IgD-negative memory B cell (primary cell): ENCODE data around the gene MON1A. TPM values are rescaled to one million over a fixed set of nuclear protein-coding genes. Genes with fewer than 3 reads are reported as not detected.

Experiments
- H3K27ac Mint-ChIP-seq, 3 donors: one replicate each; pipeline ENCODE4 v1.8.0; 2020 to 2022; ENCODE audit warnings: mild to moderate bottlenecking in 3 of 3, mixed read lengths in 3 of 3, moderate library complexity in 1 of 3
- H3K27me3 Mint-ChIP-seq: one replicate; pipeline ENCODE4 v1.8.0; 2021; ENCODE audit warnings: mixed read lengths
- H3K36me3 Mint-ChIP-seq: one replicate; pipeline ENCODE4 v1.8.0; 2020; ENCODE audit warnings: mild to moderate bottlenecking, mixed read lengths
- H3K4me1 Mint-ChIP-seq, 3 donors: one replicate each; pipeline ENCODE4 v1.8.0; 2020 to 2022; ENCODE audit warnings: mixed read lengths in 3 of 3, mild to moderate bottlenecking in 1 of 3
- H3K4me3 Mint-ChIP-seq, 4 donors: one replicate each; pipeline ENCODE4 v1.8.0; 2020 to 2022; ENCODE audit warnings: mild to moderate bottlenecking in 4 of 4, mixed read lengths in 4 of 4, moderate library complexity in 3 of 4
- H3K9me3 Mint-ChIP-seq, 3 donors: one replicate each; pipeline ENCODE4 v1.8.0; 2020 to 2021; ENCODE audit warnings: mixed read lengths in 3 of 3, mild to moderate bottlenecking in 1 of 3
- polyA plus RNA-seq: library from polyadenylated mRNA; unstranded; fragments of 300-500 nt; fragmentation: Illumina TruSeq; gene quantifications from one replicate; pipeline ENCODE4 v1.2.3, GENCODE V29; 2021

MON1A gene
- polyA plus RNA-seq, 1 donor from 2014 or later: 12.1 TPM

GRCh38 chr3:49864505-49864904 is 65.1 kb downstream of the MON1A start:
- H3K4me3 Mint-ChIP-seq: no peak overlapping the region
- H3K27me3 Mint-ChIP-seq: peaks cover 14% of the 10 kb centered on the region
- H3K4me1 Mint-ChIP-seq: no peaks in the 10 kb centered on the region
- H3K36me3 Mint-ChIP-seq: peaks cover 4% of the 10 kb centered on the region
- H3K9me3 Mint-ChIP-seq: peaks cover 0 to 2% (median 0%) of the 10 kb centered on the region in 3 donors
- no peak overlapping the region for H3K27ac Mint-ChIP-seq

- peaks cover 4% of the 10 kb centered on the region for H3K27me3 Mint-ChIP-seq
- H3K36me3 Mint-ChIP-seq: peaks cover 2% of the 10 kb centered on the region
- H3K27ac Mint-ChIP-seq: no peak overlapping the region
- H3K4me1 Mint-ChIP-seq: peaks cover 5 to 8% (median 6%) of the 10 kb centered on the region in 3 donors
- no peak overlapping the region for H3K4me3 Mint-ChIP-seq
- H3K9me3 Mint-ChIP-seq: no peaks in the 10 kb centered on the region
Measured at GRCh38 chr3:49859576-49860305, 69.9 kb downstream of the MON1A start.

Other genes starting within 250 kb of the MON1A start
- gene MST1, start 240.3 kb downstream of the MON1A start, polyA plus RNA-seq: 1.3 TPM
- gene RNF123, start 240.3 kb downstream of the MON1A start, polyA plus RNA-seq: 19.7 TPM
- gene AMIGO3, start 210.1 kb downstream of the MON1A start, polyA plus RNA-seq: 1.5 TPM
- 27.5 TPM for gene GMPPB, start 205.9 kb downstream of the MON1A start, polyA plus RNA-seq
- gene IP6K1, start 143.3 kb downstream of the MON1A start, polyA plus RNA-seq: 28.7 TPM
- not detected for gene CDHR4, start 129.9 kb downstream of the MON1A start, polyA plus RNA-seq
- 35.5 TPM for gene INKA1, start 126.5 kb downstream of the MON1A start, polyA plus RNA-seq
- 61.5 TPM for gene UBA7, start 115.9 kb downstream of the MON1A start, polyA plus RNA-seq
- gene TRAIP, start 73.2 kb downstream of the MON1A start, polyA plus RNA-seq: 5.4 TPM
- not detected for gene CAMKV, start 59.9 kb downstream of the MON1A start, polyA plus RNA-seq
- 1.2 TPM for gene MST1R, start 25.9 kb downstream of the MON1A start, polyA plus RNA-seq
- 65.1 TPM for gene RBM6, start 10.3 kb upstream of the MON1A start, polyA plus RNA-seq
- gene RBM5, start 159.1 kb upstream of the MON1A start, polyA plus RNA-seq: 47.4 TPM
- not detected for gene SEMA3F, start 225.5 kb upstream of the MON1A start, polyA plus RNA-seq